ENCODE results near the gene SUPT20HL1. TPM values are rescaled to one million over a fixed set of nuclear protein-coding genes. Genes with fewer than 3 reads are reported as not detected.

SUPT20HL1 gene
- polyA plus RNA-seq, 1 experiment: not detected

GRCh38 chrX:24334461-24334860 lies 26.0 kb upstream of the SUPT20HL1 start:
- Histone ChIP-seq H3K9me3 (ENCODE audit: control insufficient read depth, insufficient read depth, low read length) (no peaks in the 10 kb centered on the region), H3K27ac (ENCODE audit: low read depth, low read length) (no peak overlapping the region), H3K27me3 (ENCODE audit: control insufficient read depth, insufficient read depth, low read length) (no peaks in the 10 kb centered on the region), H3K4me3 (ENCODE audit: low read depth, low read length) (no peak overlapping the region)
- no peak for TF ChIP-seq CTCF (IDR thresholded peaks at IDR 0.05; ENCODE audit: low read depth, low read length)
- POLR2A ChIA-PET: no interaction called here
- no peak for DNase-seq (ENCODE audit: low read depth, low spot score)
- CTCF ChIA-PET: no interaction called here

DNA sequence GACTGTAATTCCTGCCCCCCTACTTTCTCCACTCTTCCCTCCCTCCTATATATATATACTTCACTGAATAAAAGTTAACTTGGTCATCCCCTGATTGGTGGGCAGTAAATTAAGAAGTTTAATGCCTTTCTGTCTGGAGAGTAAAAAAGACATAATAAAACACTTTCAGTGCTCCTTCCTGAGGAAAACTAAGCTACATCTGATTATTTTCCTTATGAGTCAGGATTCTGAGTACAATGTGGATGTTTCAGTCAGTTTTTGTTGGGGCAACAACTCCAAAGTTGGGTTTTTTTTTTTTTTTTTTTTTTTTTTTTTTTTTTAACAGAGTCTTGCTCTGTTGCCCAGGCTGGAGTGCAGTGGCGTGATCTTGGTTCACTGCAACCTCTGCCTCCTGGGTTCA lies 24.6 kb upstream of the SUPT20HL1 start:
- no peak overlapping the region for H3K4me3 ChIP-seq (ENCODE audit: low read depth, low read length)
- CTCF ChIA-PET: interaction anchor here (1.1 to 1.5 kb wide), 2 partner anchors 36 to 76 kb away, joined by 3 to 5 read pairs; no protein-coding TSS in a partner anchor
- H3K27me3 ChIP-seq (ENCODE audit: control insufficient read depth, insufficient read depth, low read length): no peaks in the 10 kb centered on the region
- no peak for DNase-seq (ENCODE audit: low read depth, low spot score)
- POLR2A ChIA-PET: no interaction called here
- H3K27ac ChIP-seq (ENCODE audit: low read depth, low read length): no peak overlapping the region
- no peak for TF ChIP-seq CTCF (IDR thresholded peaks at IDR 0.05; ENCODE audit: low read depth, low read length)
- no peaks in the 10 kb centered on the region for H3K9me3 ChIP-seq (ENCODE audit: control insufficient read depth, insufficient read depth, low read length)

DNA sequence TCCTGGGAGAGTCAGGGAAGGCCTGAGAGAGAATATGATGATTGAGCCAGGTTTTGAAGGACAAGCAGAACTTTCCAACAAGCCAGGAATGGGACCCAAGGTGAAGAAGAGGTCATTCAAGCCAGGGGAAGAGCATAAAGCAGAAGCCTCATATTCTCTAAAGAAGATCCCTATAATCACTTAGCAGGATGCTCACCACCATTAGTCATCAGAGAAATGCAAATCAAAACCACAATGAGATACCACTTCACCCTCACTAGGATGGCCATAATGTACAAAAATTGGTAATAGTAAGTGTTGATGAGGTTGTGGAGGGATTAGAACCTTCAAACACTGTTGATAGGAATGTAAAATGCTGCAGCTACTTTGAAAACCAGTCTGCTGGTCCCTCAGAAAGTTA lies 20.5 kb upstream of the SUPT20HL1 start:
- TF ChIP-seq CTCF (IDR thresholded peaks at IDR 0.05; ENCODE audit: low read depth, low read length): no peak
- DNase-seq (ENCODE audit: low read depth, low spot score): no peak
- Histone ChIP-seq H3K4me3 (ENCODE audit: low read depth, low read length) (no peak overlapping the region), H3K27ac (ENCODE audit: low read depth, low read length) (no peak overlapping the region), H3K27me3 (ENCODE audit: control insufficient read depth, insufficient read depth, low read length) (no peaks in the 10 kb centered on the region), H3K9me3 (ENCODE audit: control insufficient read depth, insufficient read depth, low read length) (no peaks in the 10 kb centered on the region)
- POLR2A ChIA-PET: no interaction called here
- CTCF ChIA-PET: no interaction called here

- no peak for TF ChIP-seq CTCF (IDR thresholded peaks at IDR 0.05; ENCODE audit: low read depth, low read length)
- Histone ChIP-seq H3K27ac (ENCODE audit: low read depth, low read length) (no peak overlapping the region), H3K4me3 (ENCODE audit: low read depth, low read length) (no peak overlapping the region), H3K9me3 (ENCODE audit: control insufficient read depth, insufficient read depth, low read length) (no peaks in the 10 kb centered on the region), H3K27me3 (ENCODE audit: control insufficient read depth, insufficient read depth, low read length) (no peaks in the 10 kb centered on the region)
- POLR2A ChIA-PET: no interaction called here
- DNase-seq (ENCODE audit: low read depth, low spot score): no peak
- CTCF ChIA-PET: no interaction called here
These were observed 19.9 kb upstream of the SUPT20HL1 start for GRCh38 chrX:24340501-24340900.

GRCh38 chrX:24341795-24342194 lies 18.6 kb upstream of the SUPT20HL1 start:
- CTCF ChIA-PET: interaction anchor here (0.7 to 2.5 kb wide), 2 partner anchors 28 to 703 kb away, joined by 3 to 7 read pairs; no protein-coding TSS in a partner anchor

More at GRCh38 chrX:24341795-24342194, 18.6 kb upstream of the SUPT20HL1 start:
- no peak overlapping the region for H3K27ac ChIP-seq (ENCODE audit: low read depth, low read length)
- no peak overlapping the region for H3K4me3 ChIP-seq (ENCODE audit: low read depth, low read length)
- TF ChIP-seq CTCF (IDR thresholded peaks at IDR 0.05; ENCODE audit: low read depth, low read length): no peak
- POLR2A ChIA-PET: no interaction called here
- no peaks in the 10 kb centered on the region for H3K9me3 ChIP-seq (ENCODE audit: control insufficient read depth, insufficient read depth, low read length)
- no peaks in the 10 kb centered on the region for H3K27me3 ChIP-seq (ENCODE audit: control insufficient read depth, insufficient read depth, low read length)
- DNase-seq (ENCODE audit: low read depth, low spot score): peak; percentile 7
